Measurements from ENCODE around the gene VRK1.

VRK1 gene

DNA sequence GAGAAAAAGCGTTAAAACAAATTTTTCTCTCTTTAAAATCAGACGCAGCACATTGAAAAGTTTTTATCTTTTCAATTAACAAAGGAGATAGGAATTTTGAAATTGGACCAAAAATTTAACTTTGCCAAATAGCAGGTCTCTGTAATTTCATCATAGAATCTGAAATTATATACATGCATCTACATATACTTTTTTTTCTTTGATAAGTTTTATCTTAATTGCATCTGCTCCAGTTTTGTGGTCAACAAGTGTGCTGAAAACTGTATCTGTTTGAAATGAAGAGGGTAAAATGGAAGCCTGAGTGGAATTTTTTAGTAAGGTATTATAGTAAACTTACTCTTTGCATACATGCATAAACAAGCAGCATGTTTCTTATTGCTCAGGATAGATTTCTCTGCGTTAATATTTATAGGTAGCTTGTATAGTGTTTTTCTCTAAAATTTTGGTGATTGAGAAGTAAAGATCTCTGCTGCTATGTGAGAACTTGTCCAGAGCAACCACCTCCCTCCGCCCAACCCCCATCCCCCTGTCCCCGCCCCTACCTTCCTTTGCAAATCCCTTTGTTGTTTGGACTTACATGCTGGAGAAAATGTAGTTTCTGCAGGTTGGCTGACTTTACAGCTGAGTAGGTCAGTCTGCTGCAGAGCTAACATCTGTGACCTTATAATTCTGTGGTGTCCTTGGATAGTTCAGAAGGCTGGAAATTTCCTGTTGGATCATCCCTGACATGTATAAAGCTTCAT, 64.6 kb downstream of the VRK1 start:
- no peaks in the 10 kb centered on the region for H3K9me3 ChIP-seq (ENCODE audit: control insufficient read depth, insufficient read depth, low read length)
- H3K27me3 ChIP-seq (ENCODE audit: control insufficient read depth, low read length), result no peaks in the 10 kb centered on the region
- no peak overlapping the region for H3K4me2 ChIP-seq (ENCODE audit: low read length)
- H3F3A ChIP-seq (ENCODE audit: control insufficient read depth, insufficient read depth), result no peaks in the 10 kb centered on the region
- H3K9me2 ChIP-seq (replicated peaks; ENCODE audit: control insufficient read depth, low read length), result no peaks in the 10 kb centered on the region
- peaks cover 4% of the 10 kb centered on the region; the same call in 1 of the 2 replicates for H3K79me2 ChIP-seq (ENCODE audit: control insufficient read depth, low read length)
- TF ChIP-seq, protein P1, sequence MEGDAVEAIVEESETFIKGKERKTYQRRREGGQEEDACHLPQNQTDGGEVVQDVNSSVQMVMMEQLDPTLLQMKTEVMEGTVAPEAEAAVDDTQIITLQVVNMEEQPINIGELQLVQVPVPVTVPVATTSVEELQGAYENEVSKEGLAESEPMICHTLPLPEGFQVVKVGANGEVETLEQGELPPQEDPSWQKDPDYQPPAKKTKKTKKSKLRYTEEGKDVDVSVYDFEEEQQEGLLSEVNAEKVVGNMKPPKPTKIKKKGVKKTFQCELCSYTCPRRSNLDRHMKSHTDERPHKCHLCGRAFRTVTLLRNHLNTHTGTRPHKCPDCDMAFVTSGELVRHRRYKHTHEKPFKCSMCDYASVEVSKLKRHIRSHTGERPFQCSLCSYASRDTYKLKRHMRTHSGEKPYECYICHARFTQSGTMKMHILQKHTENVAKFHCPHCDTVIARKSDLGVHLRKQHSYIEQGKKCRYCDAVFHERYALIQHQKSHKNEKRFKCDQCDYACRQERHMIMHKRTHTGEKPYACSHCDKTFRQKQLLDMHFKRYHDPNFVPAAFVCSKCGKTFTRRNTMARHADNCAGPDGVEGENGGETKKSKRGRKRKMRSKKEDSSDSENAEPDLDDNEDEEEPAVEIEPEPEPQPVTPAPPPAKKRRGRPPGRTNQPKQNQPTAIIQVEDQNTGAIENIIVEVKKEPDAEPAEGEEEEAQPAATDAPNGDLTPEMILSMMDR (IDR thresholded peaks at IDR 0.05; ENCODE audit: low read depth, low read length, poor library complexity, severe bottlenecking), result no peak
- no peak for TF ChIP-seq EZH2phosphoT487 (IDR thresholded peaks at IDR 0.05; ENCODE audit: borderline replicate concordance, low read length)
- H3K36me3 ChIP-seq (ENCODE audit: control insufficient read depth, low read length), result peaks cover 84% of the 10 kb centered on the region
- H3K27ac ChIP-seq (ENCODE audit: low read depth, low read length), result no peak overlapping the region
- no peaks in the 10 kb centered on the region for H3K4me1 ChIP-seq (ENCODE audit: control insufficient read depth, low read length)
- no peaks in the 10 kb centered on the region for H4K20me1 ChIP-seq (ENCODE audit: control insufficient read depth, insufficient read depth, low read depth, low read length)
- no peak overlapping the region for H3K4me3 ChIP-seq (ENCODE audit: low read length)

DNA sequence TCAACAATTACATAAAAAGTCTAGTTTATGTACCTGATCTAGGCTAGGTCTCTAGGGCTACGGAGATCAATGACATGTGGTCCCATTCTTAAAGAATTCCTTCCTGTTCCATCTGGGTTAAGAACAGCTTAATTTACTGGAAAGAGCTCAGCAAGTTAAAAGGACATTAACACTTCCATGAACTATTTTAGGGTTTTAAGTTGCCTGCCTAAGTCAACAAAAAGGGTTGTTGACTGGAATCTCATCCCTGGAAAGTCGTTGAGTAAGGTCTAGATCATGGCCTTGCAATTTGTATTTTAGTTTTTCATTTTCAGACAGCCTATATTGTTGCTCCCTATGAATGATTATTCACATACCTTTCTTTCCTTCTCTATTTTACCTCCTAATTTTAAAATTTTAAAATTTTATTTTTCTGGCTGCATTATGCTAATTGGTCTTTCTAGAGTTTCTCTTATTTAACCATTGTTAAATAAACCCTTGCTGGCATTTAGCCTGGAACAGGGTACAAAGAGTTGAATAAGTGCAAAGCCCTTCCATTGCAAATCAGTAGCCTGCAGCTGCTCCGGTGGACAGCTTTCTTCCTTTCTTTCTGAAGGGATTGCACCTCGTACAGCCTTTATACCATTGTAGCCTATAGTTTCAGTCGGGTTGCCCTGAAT, 66.3 kb downstream of the VRK1 start:
- Histone ChIP-seq H3K4me2 (ENCODE audit: low read length) (no peak overlapping the region), H3K36me3 (ENCODE audit: control insufficient read depth, low read length) (peaks cover 83% of the 10 kb centered on the region), H3F3A (ENCODE audit: control insufficient read depth, insufficient read depth) (no peaks in the 10 kb centered on the region), H3K4me1 (ENCODE audit: control insufficient read depth, low read length) (no peaks in the 10 kb centered on the region), H3K79me2 (ENCODE audit: control insufficient read depth, low read length) (peaks cover 4% of the 10 kb centered on the region; the same call in 1 of the 2 replicates), H3K9me3 (ENCODE audit: control insufficient read depth, insufficient read depth, low read length) (no peaks in the 10 kb centered on the region), H3K4me3 (ENCODE audit: low read length) (no peak overlapping the region), H3K27ac (ENCODE audit: low read depth, low read length) (no peak overlapping the region), H3K9me2 (replicated peaks; ENCODE audit: control insufficient read depth, low read length) (no peaks in the 10 kb centered on the region), H3K27me3 (ENCODE audit: control insufficient read depth, low read length) (no peaks in the 10 kb centered on the region), H4K20me1 (ENCODE audit: control insufficient read depth, insufficient read depth, low read depth, low read length) (no peaks in the 10 kb centered on the region)
- TF ChIP-seq, protein P1 (IDR thresholded peaks at IDR 0.05; ENCODE audit: low read depth, low read length, poor library complexity, severe bottlenecking), result no peak
- TF ChIP-seq EZH2phosphoT487 (IDR thresholded peaks at IDR 0.05; ENCODE audit: borderline replicate concordance, low read length), result no peak

DNA sequence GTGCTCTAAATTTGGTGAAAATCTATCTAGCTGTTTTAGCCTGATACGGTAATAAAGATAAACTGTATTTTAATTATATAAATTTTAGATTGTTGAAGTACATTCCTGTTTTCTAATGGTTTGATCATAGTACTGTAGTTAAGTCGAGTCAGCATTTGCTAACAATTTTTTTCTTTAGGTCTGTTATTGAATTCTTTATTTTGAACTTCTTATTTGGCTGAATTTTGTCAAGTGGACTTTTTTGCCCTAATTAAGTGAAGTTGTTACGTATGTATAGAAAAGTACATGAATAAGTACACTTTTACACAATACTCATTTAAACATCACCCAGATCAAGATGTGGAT, 66.8 kb downstream of the VRK1 start:
- H3K4me3 ChIP-seq (ENCODE audit: low read length), result no peak overlapping the region
- H3K4me2 ChIP-seq (ENCODE audit: low read length), result no peak overlapping the region
- H4K20me1 ChIP-seq (ENCODE audit: control insufficient read depth, insufficient read depth, low read depth, low read length), result no peaks in the 10 kb centered on the region
- no peaks in the 10 kb centered on the region for H3K4me1 ChIP-seq (ENCODE audit: control insufficient read depth, low read length)
- no peak overlapping the region for H3K27ac ChIP-seq (ENCODE audit: low read depth, low read length)
- H3K9me2 ChIP-seq (replicated peaks; ENCODE audit: control insufficient read depth, low read length), result no peaks in the 10 kb centered on the region
- TF ChIP-seq EZH2phosphoT487 (IDR thresholded peaks at IDR 0.05; ENCODE audit: borderline replicate concordance, low read length), result no peak
- TF ChIP-seq, protein P1 (IDR thresholded peaks at IDR 0.05; ENCODE audit: low read depth, low read length, poor library complexity, severe bottlenecking), result no peak
- peaks cover 4% of the 10 kb centered on the region; the same call in 1 of the 2 replicates for H3K79me2 ChIP-seq (ENCODE audit: control insufficient read depth, low read length)
- H3K27me3 ChIP-seq (ENCODE audit: control insufficient read depth, low read length), result no peaks in the 10 kb centered on the region
- no peaks in the 10 kb centered on the region for H3K9me3 ChIP-seq (ENCODE audit: control insufficient read depth, insufficient read depth, low read length)
- H3F3A ChIP-seq (ENCODE audit: control insufficient read depth, insufficient read depth), result no peaks in the 10 kb centered on the region
- peaks cover 82% of the 10 kb centered on the region for H3K36me3 ChIP-seq (ENCODE audit: control insufficient read depth, low read length)
